Subcutaneous abdominal adipose tissue (tissue), 5 donors: ENCODE measurements around the gene RFTN1.

ENCODE experiments used
- H3K27ac ChIP-seq: one replicate; pipeline ENCODE4 v1.7.0; 2013; ENCODE audit warnings: low read depth, mild to moderate bottlenecking, inconsistent platforms, low read length, moderate library complexity
- H3K27me3 ChIP-seq, 5 donors: one replicate each; pipeline ENCODE4 v1.7.0; 2013; ENCODE audit warnings: low read length in 5 of 5, inconsistent platforms in 1 of 5; ENCODE audit not compliant: control insufficient read depth in 5 of 5, insufficient read depth in 4 of 5
- H3K36me3 ChIP-seq, 5 donors: one replicate each; pipeline ENCODE4 v1.7.0; 2013; ENCODE audit warnings: low read length in 5 of 5; ENCODE audit not compliant: control insufficient read depth in 5 of 5, insufficient read depth in 5 of 5
- H3K4me1 ChIP-seq, 5 donors: one replicate each; pipeline ENCODE4 v1.7.0; 2013; ENCODE audit warnings: low read length in 5 of 5, mild to moderate bottlenecking in 3 of 5, moderate library complexity in 1 of 5; ENCODE audit not compliant: control insufficient read depth in 5 of 5, insufficient read depth in 5 of 5
- H3K4me3 ChIP-seq, 5 donors: one replicate each; pipeline ENCODE4 v1.7.0; 2013; ENCODE audit warnings: low read length in 5 of 5, low read depth in 1 of 5
- H3K9ac ChIP-seq, 5 donors: one replicate each; pipeline ENCODE4 v1.7.0; 2013; ENCODE audit warnings: low read length in 5 of 5, mild to moderate bottlenecking in 4 of 5, moderate library complexity in 3 of 5
- H3K9me3 ChIP-seq, 5 donors: one replicate each; pipeline ENCODE4 v1.7.0; 2013; ENCODE audit warnings: low read length in 5 of 5; ENCODE audit not compliant: control insufficient read depth in 5 of 5
- donor health status: healthy.
- donor health status: healthy.
- donor health status: healthy.
- donor health status: healthy.
- donor health status: healthy.

RFTN1 gene

GRCh38 chr3:16471897-16472296, 41.6 kb downstream of the RFTN1 start:
- Histone ChIP-seq H3K4me1 (peaks cover 3 to 50% (median 32%) of the 10 kb centered on the region in 5 donors), H3K36me3 (peaks cover 2 to 23% (median 15%) of the 10 kb centered on the region in 5 donors), H3K27me3 (no peaks in the 10 kb centered on the region), H3K4me3 (no peak overlapping the region), H3K9ac (no peak overlapping the region), H3K9me3 (peaks cover 0 to 8% (median 4%) of the 10 kb centered on the region in 5 donors), H3K27ac (peak overlapping the region; percentile 88)

- Histone ChIP-seq H3K36me3 (peaks cover 0 to 27% (median 13%) of the 10 kb centered on the region in 5 donors), H3K27me3 (no peaks in the 10 kb centered on the region), H3K27ac (peak overlapping the region; percentile 9), H3K9me3 (peaks cover 0 to 8% (median 4%) of the 10 kb centered on the region in 5 donors), H3K9ac (no peak overlapping the region), H3K4me1 (peaks cover 3 to 40% (median 30%) of the 10 kb centered on the region in 5 donors), H3K4me3 (no peak overlapping the region)
Observed at GRCh38 chr3:16470590-16470989, 42.9 kb downstream of the RFTN1 start.

- Histone ChIP-seq H3K36me3 (peaks cover 0 to 27% (median 10%) of the 10 kb centered on the region in 5 donors), H3K4me1 (peaks cover 5 to 50% (median 33%) of the 10 kb centered on the region in 5 donors), H3K27ac (peak overlapping the region; percentile 37), H3K27me3 (no peaks in the 10 kb centered on the region), H3K4me3 (no peak overlapping the region), H3K9ac (no peak overlapping the region), H3K9me3 (peaks cover 0 to 8% (median 4%) of the 10 kb centered on the region in 5 donors)
Observed at GRCh38 chr3:16468336-16469098, 45.0 kb downstream of the RFTN1 start.

DNA sequence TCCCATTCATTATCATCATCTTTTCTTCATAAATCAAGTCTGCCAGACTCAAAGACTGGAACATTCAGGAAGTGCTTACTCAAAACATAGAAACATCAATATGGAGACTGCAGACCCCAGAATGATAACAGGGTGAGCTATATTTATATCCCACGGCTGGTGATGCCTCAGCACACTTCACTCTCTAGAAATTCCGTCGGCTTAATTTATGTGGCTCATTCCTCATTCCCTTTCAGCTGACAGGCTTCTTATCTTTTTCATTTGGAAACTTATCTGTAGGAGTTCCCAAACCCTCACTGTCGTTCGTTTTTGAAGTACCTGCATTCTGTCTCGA, 45.5 kb downstream of the RFTN1 start:
- Histone ChIP-seq H3K36me3 (peaks cover 0 to 27% (median 10%) of the 10 kb centered on the region in 5 donors), H3K9ac (no peak overlapping the region), H3K4me1 (peaks cover 3 to 49% (median 33%) of the 10 kb centered on the region in 5 donors), H3K27me3 (no peaks in the 10 kb centered on the region), H3K9me3 (peaks cover 0 to 8% (median 4%) of the 10 kb centered on the region in 5 donors), H3K4me3 (no peak overlapping the region), H3K27ac (peak overlapping the region; percentile 22)

- peaks cover 2 to 49% (median 31%) of the 10 kb centered on the region in 5 donors for H3K4me1 ChIP-seq
Observed at GRCh38 chr3:16467393-16467792, 46.1 kb downstream of the RFTN1 start.

DNA sequence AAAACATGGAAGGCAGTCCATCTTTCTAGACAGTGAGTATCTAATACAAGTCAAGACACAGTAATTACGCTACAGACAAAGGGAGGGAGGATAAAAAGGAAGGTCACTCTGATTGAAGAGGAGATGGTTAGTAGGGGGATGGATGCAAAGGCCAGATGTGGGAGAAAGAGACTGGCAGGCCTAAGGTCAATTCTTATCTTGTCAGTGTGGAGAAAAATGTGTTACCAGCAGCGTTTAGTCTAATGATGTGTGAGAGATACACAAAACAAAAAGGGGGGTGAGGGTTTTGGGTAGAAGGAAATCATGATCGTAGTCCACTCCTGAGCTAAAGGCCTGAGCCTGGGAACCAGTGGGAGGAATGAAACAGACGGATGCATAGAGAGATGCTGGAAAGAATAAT, 46.7 kb downstream of the RFTN1 start:
- no peak overlapping the region for H3K27ac ChIP-seq
- H3K36me3 ChIP-seq: peaks cover 0 to 23% (median 10%) of the 10 kb centered on the region in 5 donors
- H3K4me3 ChIP-seq: no peak overlapping the region
- H3K4me1 ChIP-seq: peaks cover 2 to 43% (median 25%) of the 10 kb centered on the region in 5 donors
- H3K9me3 ChIP-seq: peaks cover 0 to 8% (median 4%) of the 10 kb centered on the region in 5 donors
- no peaks in the 10 kb centered on the region for H3K27me3 ChIP-seq
- no peak overlapping the region for H3K9ac ChIP-seq

More at GRCh38 chr3:16467393-16467792, 46.1 kb downstream of the RFTN1 start:
- no peaks in the 10 kb centered on the region for H3K27me3 ChIP-seq
- H3K36me3 ChIP-seq: peaks cover 0 to 24% (median 10%) of the 10 kb centered on the region in 5 donors
- H3K9ac ChIP-seq: no peak overlapping the region
- H3K27ac ChIP-seq: peak overlapping the region; percentile 22
- no peak overlapping the region for H3K4me3 ChIP-seq
- H3K9me3 ChIP-seq: peaks cover 0 to 8% (median 4%) of the 10 kb centered on the region in 5 donors

- Histone ChIP-seq H3K9me3 (no peaks in the 10 kb centered on the region), H3K36me3 (peaks cover 0 to 19% (median 6%) of the 10 kb centered on the region in 5 donors), H3K27me3 (no peaks in the 10 kb centered on the region), H3K9ac (no peak overlapping the region), H3K4me3 (no peak overlapping the region), H3K27ac (no peak overlapping the region), H3K4me1 (peaks cover 2 to 39% (median 16%) of the 10 kb centered on the region in 5 donors)
Observed at GRCh38 chr3:16464511-16465148, 48.9 kb downstream of the RFTN1 start.

- Histone ChIP-seq H3K4me3 (no peak overlapping the region), H3K27me3 (no peaks in the 10 kb centered on the region), H3K9me3 (no peaks in the 10 kb centered on the region), H3K9ac (peak overlapping the region in 1 of 5 donors; percentile 4), H3K36me3 (peaks cover 0 to 13% (median 3%) of the 10 kb centered on the region in 5 donors), H3K4me1 (peaks cover 2 to 33% (median 16%) of the 10 kb centered on the region in 5 donors), H3K27ac (peak overlapping the region; percentile 52)
Observed at GRCh38 chr3:16463914-16464313, 49.6 kb downstream of the RFTN1 start.

GRCh38 chr3:16463119-16463518, 50.4 kb downstream of the RFTN1 start:
- peaks cover 2 to 27% (median 14%) of the 10 kb centered on the region in 5 donors for H3K4me1 ChIP-seq
- no peak overlapping the region for H3K27ac ChIP-seq
- H3K36me3 ChIP-seq: peaks cover 0 to 13% (median 3%) of the 10 kb centered on the region in 5 donors
- no peak overlapping the region for H3K4me3 ChIP-seq
- H3K9ac ChIP-seq: no peak overlapping the region
- no peaks in the 10 kb centered on the region for H3K9me3 ChIP-seq
- no peaks in the 10 kb centered on the region for H3K27me3 ChIP-seq

GRCh38 chr3:16462679-16463078, 50.8 kb downstream of the RFTN1 start:
- H3K36me3 ChIP-seq: peaks cover 0 to 13% (median 3%) of the 10 kb centered on the region in 5 donors
- no peak overlapping the region for H3K27ac ChIP-seq
- H3K9me3 ChIP-seq: no peaks in the 10 kb centered on the region
- H3K9ac ChIP-seq: no peak overlapping the region
- peaks cover 2 to 23% (median 11%) of the 10 kb centered on the region in 5 donors for H3K4me1 ChIP-seq
- H3K4me3 ChIP-seq: no peak overlapping the region
- no peaks in the 10 kb centered on the region for H3K27me3 ChIP-seq
